Fibroblast of lung (primary cell): Measurements from ENCODE around the gene EIF4A2.

Experiments
- EZH2 ChIP-seq: IDR thresholded peaks from 2 replicates; pipeline ENCODE4 v1.5.1; 2012; ENCODE audit warnings: low read length, control low read depth, mild to moderate bottlenecking; ENCODE audit errors: missing control alignments
- TF ChIP-seq, protein P1 (sequence below), 2 donors: IDR thresholded peaks in 1 of 2; conservative IDR thresholded peaks in 1 of 2; 1 replicate in 1 of 2; 2 replicates in 1 of 2; pipeline ENCODE4 v1.5.1; 2011 to 2012; ENCODE audit warnings: low read length in 2 of 2, control low read depth in 1 of 2, inconsistent platforms in 1 of 2, low read depth in 1 of 2, mild to moderate bottlenecking in 1 of 2

DNA sequence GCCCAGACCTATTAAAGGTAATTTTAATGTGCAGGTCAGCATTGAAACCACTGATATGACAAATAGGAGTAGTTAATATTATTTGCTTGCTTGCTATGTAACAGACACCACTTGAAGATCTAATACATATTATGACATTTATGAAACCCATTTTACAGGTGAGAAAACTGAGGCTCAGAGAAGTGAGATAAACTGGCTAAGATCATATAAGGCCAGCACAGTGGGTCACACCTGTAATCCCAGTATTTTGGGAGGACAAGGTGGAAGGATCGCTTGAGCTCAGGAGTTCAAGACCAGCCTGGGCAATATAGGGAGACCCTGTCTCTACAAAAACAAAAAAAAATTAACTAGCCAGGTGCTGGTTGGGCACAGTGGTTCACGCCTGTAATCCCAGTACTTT is 33.1 kb upstream of the EIF4A2 start:
- TF ChIP-seq, protein P1, sequence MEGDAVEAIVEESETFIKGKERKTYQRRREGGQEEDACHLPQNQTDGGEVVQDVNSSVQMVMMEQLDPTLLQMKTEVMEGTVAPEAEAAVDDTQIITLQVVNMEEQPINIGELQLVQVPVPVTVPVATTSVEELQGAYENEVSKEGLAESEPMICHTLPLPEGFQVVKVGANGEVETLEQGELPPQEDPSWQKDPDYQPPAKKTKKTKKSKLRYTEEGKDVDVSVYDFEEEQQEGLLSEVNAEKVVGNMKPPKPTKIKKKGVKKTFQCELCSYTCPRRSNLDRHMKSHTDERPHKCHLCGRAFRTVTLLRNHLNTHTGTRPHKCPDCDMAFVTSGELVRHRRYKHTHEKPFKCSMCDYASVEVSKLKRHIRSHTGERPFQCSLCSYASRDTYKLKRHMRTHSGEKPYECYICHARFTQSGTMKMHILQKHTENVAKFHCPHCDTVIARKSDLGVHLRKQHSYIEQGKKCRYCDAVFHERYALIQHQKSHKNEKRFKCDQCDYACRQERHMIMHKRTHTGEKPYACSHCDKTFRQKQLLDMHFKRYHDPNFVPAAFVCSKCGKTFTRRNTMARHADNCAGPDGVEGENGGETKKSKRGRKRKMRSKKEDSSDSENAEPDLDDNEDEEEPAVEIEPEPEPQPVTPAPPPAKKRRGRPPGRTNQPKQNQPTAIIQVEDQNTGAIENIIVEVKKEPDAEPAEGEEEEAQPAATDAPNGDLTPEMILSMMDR (conservative IDR thresholded peaks at IDR 0.05 in 1 of 2, IDR thresholded peaks at IDR 0.05 in 1 of 2; ENCODE audit: low read depth in 1 of 2, low read length in 2 of 2): no peak
- TF ChIP-seq EZH2: no peak
